HG03025 (cell line): ENCODE data around the gene U2AF2.

Experiments
- ATAC-seq: cut with Tn5 transposase; IDR thresholded peaks from one replicate; pipeline ENCODE4 v1.9.1; 2021; ENCODE audit warnings: mild to moderate bottlenecking, moderate library complexity; ENCODE audit not compliant: unreplicated experiment, low FRiP score

The U2AF2 gene

DNA sequence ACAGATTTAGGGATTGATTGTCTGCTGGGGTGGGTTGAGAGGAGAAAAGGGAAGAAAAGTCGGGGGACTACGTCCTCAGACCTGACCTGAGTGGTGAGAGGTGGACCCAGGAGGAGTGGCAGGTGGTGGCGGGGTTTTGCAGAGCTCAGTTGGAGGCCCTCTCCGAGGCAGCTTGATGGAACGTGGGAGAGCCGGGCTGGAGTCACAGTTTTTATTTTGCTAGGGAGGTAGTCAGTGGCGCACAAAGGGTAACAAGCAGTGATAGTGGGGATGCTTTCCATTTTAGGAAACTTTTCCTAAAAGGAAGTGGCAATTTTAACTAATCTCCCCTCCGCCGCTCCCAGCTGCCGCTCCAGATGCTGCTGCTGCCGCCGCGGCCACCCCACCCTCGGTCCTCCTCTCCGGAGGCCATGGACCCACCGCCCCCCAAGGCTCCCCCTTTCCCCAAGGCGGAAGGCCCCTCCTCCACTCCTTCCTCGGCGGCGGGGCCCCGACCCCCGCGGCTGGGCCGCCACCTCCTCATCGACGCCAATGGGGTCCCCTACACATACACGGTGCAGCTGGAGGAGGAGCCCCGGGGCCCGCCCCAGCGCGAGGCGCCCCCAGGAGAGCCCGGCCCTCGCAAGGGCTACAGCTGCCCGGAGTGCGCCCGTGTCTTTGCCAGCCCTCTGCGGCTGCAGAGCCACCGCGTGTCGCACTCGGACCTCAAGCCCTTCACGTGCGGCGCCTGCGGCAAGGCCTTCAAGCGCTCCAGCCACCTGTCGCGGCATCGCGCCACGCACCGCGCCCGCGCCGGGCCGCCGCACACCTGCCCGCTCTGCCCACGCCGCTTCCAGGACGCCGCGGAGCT lies 12.5 kb upstream of the U2AF2 start:
- no peak for ATAC-seq

DNA sequence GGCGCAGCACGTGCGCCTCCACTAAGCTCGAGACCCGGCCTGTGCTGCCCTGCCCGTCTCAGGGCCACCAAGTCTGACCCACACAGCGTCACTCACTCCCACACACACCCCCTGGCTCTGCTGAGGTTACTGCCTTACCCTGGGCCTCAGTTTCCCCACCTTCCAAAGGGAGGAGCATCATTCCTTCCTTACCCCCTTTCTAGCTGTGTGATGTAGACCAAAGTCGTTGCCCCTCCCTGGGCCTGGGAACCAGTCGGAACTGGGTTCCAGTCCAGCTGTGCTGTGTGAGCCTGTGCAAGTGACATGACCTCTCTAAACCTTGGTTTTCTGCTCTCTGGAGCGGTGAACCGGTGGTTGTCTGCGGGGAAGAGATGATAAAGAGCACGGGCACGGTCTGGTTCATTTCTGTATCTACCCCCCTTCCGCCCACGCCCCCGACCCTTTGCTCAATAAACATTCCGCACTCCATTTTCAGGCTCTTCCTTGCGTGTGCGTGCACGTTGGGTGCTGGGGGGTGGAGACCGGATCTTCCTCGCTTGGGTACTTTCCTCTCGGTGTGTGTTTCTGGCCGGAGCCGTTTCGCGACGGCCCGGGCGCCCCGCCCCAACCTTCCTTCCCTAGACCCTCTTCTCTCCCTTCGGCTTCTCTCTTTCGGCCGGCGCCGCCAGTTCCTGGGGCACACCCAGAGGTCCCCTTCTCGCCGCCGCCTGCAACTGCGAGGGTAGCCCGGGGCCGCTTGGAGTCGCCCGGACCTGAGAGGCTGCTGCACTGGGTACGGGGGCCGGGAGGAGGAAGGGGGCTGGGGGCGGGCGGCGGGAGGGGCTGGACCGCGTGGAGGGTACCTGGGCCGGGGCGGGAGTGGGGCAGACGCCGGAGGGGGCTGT lies 11.6 kb upstream of the U2AF2 start, which contains the start of gene ZNF581:
Gene ZNF581 (plus strand): TSS at position 647 of the 884 bp plus-strand sequence. CDS start 923 bp downstream, outside the sequence.
- no peak for ATAC-seq

DNA sequence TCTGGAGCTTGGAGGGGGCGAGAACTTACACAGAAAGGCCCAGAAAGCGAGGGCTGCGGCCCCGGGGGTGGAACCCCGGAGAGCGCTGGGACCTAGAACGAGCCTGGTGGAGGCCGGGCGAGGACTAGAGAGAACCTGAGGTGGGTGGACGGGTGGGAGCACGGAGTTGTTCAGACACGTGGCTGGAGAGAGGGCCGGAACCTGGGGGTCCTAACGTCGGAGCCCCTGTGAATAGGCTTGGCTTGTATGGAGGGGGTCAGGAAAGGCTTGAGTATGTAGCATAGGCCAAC lies 11.0 kb upstream of the U2AF2 start:
- no peak for ATAC-seq

DNA sequence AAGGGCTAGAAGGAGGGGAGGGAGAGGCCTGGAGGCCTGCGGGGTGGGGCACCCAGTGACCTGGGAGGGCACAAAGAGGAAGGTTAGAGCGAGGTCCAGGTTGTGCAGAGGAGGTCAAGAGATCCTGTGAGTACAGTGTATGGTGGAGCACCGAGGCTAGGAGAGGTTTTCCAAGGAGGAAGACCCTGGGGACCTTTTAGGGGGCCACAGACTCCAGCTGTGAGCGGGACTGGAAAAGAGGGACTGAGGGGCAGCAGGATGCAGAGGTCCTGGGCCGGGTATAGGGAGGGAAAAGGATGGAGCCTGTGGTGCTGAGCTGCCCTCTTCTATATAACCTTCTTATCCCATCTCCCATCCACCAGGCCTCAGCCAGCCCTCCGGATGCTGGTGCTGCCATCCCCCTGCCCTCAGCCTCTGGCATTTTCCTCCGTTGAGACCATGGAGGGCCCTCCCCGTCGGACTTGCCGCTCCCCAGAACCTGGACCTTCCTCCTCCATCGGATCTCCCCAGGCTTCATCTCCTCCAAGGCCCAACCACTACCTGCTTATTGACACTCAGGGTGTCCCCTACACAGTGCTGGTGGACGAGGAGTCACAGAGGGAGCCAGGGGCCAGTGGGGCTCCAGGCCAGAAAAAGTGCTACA lies 10.5 kb upstream of the U2AF2 start:
- ATAC-seq = no peak

DNA sequence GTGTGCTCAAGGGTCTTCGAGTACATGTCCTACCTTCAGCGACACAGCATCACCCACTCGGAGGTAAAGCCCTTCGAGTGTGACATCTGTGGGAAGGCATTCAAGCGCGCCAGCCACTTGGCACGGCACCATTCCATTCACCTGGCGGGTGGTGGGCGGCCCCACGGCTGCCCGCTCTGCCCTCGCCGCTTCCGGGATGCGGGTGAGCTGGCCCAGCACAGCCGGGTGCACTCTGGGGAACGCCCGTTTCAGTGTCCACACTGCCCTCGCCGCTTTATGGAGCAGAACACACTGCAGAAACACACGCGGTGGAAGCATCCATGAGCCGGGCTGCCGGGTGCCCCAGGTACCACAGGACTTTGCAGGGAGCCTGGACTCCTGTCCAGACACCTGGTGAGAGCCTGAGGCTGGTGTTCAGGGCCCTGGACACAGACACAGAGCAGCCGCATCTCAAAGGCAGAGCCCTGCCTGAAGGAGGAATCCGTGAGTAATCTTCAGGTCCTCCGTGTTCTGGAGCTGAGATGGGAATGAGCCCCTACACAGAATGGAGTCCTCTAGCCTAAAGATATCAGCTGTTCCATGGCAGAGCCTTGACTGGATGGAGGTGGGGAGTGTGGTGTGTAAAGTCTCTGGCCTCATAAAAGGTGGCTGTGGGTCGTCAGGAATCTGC lies 9.9 kb upstream of the U2AF2 start:
- ATAC-seq = no peak

DNA sequence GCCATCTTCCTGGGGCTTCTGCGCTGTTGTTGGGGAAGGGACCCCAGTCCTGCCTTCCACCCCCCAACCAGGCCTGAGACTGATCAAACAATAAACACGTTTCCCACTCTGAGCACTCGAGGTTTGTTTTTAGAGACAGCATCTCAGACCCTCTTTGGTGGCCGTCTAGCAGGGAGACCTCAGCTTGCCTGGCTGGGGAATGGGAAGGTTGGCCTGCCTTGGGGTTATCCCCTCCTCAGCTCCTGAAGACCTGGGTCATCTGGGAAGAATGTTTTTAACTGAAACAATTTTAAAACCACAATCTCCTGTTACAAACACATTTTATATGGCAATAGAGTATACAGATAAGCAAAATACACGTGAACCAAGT lies 9.3 kb upstream of the U2AF2 start:
- no peak for ATAC-seq

DNA sequence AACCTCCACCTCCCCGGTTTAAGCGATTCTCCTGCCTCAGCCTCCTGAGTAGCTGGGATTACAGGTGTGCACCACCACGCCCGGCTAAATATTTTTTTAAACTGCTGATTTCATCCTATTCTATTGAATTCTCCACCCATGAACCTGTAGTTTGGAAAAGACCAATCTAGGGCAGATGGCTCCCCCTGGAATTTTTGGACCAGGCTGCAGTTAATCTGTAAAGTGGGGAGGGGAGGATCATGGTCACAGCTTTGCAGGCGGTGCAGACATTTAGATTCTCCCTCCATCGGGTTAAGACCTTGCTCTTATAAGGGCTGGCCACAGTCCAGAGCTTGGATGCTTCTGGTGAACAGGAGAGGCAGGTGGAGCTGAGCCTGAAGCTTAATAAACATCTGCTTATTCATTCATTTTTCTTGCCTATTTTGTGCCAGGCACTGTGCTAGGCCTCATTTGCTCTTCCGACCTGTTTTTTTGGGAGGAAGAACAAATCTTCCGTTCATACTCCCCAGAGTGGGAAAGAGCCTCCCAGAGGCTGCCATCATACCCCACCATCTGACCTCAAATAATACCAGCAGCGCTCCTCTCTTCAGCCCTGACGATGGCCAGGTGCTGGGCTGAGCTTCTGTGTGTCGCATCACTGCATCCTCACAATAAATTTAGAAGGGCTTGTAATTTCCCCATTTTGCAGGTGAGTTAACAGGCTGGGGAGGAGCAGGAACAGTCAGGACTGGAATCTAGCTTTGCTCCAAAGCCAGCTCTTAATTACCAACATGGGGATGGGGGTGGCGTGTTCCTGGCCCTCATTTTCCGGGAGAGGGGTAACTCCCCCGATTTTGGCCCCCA lies 7.7 kb upstream of the U2AF2 start:
- ATAC-seq = no peak

DNA sequence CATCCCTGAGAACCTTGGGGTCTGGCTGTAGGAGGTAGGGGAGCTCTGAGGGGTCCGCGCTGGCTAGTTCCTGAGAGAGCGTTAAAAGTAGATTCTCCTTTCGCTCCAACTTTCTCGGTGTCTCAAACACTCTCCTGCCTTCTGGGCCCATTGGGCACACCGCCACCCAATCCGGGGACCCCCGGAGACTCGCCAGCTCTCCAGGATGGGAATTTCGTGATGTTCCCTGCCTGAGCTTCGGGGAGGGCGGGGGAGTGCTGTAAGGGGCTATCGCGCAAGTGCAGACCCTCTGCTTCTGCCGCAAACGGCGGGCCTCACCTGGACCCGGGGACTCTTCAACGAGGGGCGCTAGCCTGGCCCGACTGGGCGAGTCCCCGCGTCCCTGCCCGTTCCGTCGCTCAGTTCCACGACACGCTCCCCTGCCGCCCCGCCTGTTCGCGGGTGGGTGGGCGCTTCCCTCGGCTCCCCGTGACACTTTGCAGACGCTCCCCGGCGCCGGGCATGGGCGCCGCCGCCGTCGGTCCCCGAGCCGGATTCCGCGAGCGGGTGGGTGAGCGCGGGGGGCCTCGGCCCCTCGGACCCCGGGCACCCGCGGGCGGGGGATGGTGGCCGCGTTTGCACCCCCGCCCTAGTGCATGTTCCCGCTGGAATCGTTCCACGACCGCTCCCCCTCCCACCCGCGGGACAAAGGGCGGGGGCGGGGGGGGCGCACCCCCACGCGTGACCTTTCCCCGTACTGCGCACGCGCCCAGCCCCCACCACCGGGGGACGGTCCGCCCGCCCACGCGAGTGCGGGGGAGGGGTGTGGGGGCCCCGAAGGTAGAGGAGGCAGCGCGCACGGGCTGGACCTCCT lies 6.9 kb upstream of the U2AF2 start, which contains the start of gene CCDC106:
Gene CCDC106 (plus strand): TSS at position 481 of the 853 bp plus-strand sequence. CDS start 835 bp downstream, outside the sequence.
- no peak for ATAC-seq

DNA sequence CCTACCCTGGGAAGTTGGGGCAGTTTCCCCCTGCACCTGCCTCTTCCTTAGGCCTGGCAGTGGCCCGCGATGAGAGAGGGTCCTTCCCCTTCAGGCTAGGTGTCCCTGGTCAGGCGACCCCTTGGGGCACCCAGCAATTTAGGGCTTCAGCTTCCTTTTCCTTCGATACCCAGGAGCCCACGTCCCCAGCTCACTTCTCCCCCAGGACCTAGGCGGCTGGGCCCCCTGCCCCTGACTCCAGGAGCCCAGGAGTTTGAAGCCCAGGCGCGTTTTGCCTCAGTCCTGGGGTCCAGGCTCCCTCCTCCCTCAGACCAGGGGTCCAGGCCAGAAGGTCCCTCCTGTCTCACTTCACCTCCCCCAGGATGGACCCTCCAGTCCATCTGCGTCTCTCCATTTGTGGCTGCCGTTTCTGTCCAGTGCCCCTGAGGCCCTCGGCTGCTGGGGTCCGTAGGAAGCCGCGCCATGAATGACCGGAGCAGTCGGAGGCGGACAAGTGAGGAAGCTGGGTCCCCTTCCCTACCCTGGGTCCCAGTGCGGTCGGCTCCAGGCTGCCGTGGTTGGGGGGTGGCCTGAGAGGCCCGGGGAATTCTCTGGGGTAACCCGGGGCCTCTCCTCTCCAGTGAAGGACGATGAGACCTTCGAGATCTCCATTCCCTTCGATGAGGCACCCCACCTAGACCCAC lies 6.1 kb upstream of the U2AF2 start:
- ATAC-seq = no peak

DNA sequence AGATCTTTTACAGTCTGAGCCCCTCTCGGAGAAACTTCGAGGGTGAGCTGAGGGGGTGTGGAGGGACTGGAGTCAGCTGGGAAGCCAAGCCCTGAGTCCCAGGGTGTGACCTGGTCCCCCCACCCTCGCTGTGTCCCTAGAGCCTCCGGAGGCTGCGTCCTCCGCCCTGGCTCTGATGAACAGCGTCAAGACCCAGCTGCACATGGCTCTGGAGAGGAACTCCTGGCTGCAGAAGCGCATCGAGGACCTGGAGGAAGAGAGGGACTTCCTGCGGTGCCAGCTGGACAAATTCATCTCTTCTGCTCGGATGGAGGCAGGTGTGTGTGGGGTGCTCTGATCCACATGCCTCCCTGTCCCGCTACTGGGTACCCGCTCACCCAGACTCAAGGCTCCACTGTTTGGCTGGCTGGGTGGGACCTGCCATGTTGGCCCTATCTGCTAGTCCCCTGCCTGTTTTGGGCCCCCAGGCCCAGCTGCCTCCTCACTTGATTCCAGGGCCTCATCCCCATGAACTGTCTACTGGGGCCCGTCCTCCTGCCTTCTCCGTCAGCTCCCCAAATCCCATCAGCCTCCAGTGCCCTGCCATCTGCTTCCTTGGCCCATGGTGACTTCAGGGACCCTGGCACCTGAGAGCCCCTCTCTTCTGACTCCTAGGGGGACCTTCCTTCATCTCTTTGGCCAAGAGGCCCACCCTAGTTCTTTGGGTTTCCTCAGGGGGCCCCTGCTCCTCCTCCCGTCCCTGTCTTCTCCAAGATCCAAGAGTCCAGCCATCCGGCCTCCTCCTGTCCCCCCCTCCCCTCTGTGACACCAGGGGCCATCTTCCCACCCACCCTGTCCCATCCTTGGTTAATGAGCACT lies 5.3 kb upstream of the U2AF2 start:
- no peak for ATAC-seq

DNA sequence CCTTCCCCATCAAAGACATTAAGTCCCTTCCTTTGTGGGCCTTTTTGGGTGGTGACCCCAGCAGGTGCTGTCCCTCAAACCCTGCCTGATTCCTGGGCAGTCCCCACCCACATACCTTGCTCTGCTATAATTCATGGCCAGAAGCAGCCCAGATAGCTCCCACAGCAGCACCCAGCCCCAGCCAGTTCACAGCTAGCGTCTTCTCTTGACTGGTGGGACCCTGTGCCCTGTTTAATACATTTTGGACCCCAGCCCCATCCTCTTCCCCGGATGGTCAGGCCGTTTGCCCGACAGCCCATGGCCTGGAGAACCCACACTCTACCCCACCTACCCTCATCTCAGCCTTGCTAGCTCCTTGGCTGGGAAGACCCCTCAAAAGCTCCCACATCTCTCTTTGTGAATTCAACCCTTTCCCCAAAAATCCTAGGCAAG lies 4.7 kb upstream of the U2AF2 start:
- ATAC-seq = no peak

DNA sequence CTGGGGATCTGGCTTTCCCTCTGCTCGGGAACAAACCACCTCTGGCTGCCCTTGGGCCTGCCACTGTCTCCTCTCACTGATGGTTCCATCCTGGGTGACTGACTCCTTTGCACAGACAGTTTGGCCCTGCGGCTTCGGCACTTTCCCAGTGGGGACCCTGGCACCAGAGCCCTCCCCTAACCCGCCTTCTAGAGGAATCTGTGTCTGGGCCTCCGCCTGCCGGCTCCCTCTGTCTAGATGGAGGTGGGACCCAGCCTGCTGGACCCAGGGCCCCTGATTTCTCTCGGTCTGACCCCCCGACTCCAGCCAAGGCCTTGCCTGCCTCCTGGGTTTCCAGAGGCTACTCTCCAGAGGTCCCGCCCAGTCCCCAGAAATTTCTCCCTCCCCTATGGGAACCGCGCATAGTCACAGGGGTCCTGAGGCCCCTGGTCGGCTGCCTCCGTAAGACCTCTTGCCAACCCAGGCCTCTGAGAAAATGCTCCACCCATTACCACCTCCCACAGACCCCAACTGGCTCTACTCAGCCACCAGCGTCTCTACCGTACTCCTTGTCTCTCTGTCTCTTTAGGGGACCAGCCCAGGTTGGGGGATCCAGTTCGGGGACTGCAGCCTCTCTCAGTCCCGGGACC lies 4.1 kb upstream of the U2AF2 start:
- no peak for ATAC-seq

DNA sequence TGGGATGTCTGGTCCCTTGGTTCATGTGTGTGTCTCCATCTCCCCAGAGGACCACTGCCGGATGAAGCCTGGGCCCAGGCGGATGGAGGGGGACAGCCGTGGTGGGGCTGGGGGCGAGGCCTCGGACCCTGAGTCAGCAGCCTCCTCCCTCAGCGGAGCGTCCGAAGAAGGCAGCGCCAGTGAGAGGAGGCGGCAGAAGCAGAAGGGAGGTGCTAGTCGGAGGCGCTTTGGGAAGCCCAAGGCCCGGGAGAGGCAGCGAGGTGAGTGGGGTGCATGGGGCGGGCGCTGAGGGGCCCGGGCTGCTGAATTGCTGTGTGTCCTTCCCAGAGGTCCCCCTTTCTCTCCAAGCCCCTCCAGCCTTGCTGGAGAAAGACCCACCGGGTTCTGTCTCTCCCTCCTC lies 3.6 kb upstream of the U2AF2 start:
- ATAC-seq = no peak

DNA sequence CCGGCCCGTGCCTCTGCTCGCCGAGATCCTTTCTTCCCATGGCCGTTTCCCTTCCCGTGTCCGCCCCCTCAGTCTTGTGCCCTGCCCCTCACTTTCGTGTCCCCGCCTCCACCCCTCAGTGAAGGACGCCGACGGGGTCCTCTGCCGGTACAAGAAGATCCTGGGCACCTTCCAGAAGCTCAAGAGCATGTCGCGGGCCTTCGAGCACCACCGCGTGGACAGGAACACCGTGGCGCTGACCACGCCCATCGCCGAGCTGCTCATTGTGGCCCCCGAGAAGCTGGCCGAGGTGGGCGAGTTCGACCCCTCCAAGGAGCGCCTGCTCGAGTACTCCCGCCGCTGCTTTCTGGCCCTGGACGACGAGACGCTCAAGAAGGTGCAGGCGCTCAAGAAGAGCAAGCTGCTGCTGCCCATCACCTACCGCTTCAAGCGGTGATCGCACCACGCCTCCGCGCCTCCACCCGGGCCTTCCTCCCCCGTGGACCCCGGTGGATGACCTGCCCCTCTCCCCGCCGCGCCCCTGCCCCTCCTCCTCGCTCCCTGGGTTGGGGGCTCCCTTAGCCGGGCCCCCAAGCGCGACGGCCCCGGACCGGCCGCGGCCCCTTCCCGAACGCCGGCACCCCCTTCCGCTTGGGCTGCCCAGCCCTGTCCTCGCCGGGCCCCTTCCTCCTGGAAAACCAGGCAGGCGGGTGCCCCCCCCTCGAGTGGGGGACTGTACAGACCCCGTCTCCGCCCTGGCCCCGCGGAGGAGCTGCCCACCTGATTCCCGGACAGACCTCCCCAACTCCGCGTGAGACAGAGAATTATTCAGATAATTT lies 2.3 kb upstream of the U2AF2 start:
- no peak for ATAC-seq

DNA sequence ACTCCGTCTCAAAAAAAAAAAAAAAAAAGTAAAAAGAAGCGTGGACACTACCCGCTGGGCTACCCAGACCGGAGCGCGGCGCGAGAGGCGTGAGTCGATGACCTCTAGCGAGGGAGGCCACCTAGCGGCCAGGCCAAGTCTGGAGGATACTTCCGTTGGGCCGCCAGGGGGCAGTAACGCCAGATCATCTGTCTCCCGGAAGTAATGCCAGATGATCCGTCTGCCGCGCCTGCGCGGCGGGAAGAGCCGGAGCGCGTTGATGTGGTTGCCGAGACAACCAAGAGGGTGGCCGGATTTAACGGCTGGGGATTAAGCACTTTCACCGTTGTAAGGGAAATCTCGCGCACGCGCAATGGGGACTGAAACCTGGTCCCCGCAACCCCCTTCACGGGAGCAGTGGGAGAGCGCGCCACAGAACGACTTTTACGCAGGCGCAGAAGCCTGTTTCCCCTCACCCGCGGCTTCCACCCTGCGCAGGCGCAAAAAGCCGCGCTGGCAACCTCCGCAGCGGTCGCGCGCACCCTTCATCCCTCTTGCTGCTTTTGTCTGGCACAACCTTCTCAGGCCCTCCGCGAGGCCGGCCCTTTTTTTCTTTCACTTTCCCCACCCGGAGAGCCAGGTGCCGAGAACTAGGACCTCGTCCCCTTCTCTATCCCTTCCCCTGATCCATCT lies 1.0 kb upstream of the U2AF2 start:
- peak; percentile 38 for ATAC-seq
